ENCODE results near the gene ONECUT1. TPM values are rescaled to one million over a fixed set of nuclear protein-coding genes. Genes with fewer than 3 reads are reported as not detected.

ONECUT1 gene
- total and polyA plus RNA-seq, 2 of the 8 experiments (the other 6 are each of a cell fraction or from before 2014, with no cell fraction given) = 0.65 to 6.4 TPM

DNA sequence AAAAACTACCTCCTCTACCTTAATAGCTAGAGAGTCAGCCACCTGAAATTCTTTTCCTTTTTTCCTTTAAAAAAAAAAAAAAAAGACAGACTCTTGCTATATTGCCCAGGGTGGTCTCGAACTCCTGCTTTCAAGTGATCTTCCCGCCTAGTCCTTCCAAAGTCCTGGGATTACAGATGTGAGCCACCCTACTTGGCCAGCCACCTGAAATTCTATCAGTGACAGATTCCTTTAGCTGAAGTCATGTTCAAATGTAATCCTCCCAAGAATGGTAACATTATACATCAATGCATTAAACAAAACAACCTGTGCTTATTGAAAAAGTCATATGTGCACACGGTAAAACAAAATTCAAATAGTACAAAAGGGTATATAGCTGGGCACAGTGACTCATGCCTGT is 59.1 kb downstream of the ONECUT1 start (continued):
- TF ChIP-seq TAF1 (IDR thresholded peaks at IDR 0.05; ENCODE audit: low read depth, low read length) (no peak), FOSL1 (IDR thresholded peaks at IDR 0.05; ENCODE audit: insufficient read depth, low read depth, low read length) (no peak), JUN (IDR thresholded peaks at IDR 0.05; ENCODE audit: low read depth, low read length) (no peak), RFX5 (IDR thresholded peaks at IDR 0.05; ENCODE audit: borderline replicate concordance, low read depth, low read length) (no peak), JUND (IDR thresholded peaks at IDR 0.05; ENCODE audit: low read length) (no peak), MAFK (IDR thresholded peaks at IDR 0.05; ENCODE audit: low read depth, low read length) (no peak), SIX5 (IDR thresholded peaks at IDR 0.05; ENCODE audit: low read depth, low read length) (no peak), SUZ12 (IDR thresholded peaks at IDR 0.05; ENCODE audit: low read length) (no peak)
